ENCODE data around the gene LZTS3.

DNA sequence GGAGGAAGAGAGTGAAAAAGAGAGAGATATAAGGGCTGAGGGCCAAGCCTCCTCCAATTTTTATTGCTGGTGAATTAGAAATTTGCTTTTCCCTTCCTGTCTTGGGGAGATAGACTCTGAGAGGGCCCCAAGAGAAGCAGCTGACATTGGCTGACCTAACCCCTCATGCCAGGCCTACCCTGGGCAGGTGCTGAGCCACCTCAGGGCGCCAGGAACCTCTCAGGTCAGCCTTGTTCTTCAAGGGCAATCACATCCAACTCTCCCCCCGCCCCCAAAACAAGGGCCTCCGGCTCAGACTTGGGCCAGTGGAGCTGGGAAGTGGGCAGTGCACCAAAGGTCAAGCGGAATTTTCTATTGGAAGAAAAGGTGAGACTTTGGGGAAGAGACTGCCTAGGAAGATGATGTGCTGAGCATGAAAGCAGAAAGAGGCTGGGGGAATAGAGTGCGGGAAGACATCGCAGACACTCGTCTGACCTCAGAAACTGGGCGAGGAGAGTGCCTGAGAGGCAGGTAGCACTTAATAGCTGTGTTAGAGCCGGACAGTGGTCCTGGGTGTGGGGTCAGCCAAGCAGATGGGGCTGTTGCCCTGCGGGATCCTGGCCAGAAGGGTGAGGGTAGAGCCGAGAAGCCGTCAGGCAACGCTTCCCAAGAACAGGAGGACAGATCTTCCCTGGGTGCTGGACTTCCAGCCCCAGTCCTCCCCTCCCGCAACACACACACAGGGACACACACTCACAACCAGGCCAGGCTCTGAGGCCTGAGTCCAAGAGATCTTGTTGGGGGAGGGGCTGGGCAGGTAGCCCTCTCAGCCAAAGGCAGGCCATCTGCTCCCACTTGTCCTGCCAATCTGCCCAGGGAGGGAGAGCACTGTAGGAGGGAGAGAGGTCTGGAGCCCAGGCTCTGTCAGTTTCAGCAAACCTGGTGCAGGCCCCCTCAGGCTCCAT, 10.0 kb downstream of the LZTS3 start:
- TF ChIP-seq TCF4 (CRISPR knock-in tag; IDR thresholded peaks at IDR 0.05; ENCODE audit: borderline replicate concordance) = no peak
- TF ChIP-seq ZFP30 (CRISPR knock-in tag; IDR thresholded peaks at IDR 0.05) = no peak
